VCaP (cell line): Measurements from ENCODE around the gene RIPOR3.

ENCODE experiments used
- H3K27ac ChIP-seq: fragments of 450-650 bp; 2 replicates; pipeline ENCODE4 v1.5.1; 2017
- CTCF ChIP-seq: fragments of 450-650 bp; conservative IDR thresholded peaks from 2 replicates; pipeline ENCODE4 v1.5.1; 2017; ENCODE audit warnings: mild to moderate bottlenecking, moderate library complexity

RIPOR3 gene

GRCh38 chr20:50580016-50580747, 111.2 kb downstream of the RIPOR3 start:
- no peak overlapping the region for H3K27ac ChIP-seq
- peak; percentile 91 for TF ChIP-seq CTCF

- no peak for TF ChIP-seq CTCF
- no peak overlapping the region for H3K27ac ChIP-seq
Observed at GRCh38 chr20:50579511-50579910, 111.8 kb downstream of the RIPOR3 start.

GRCh38 chr20:50578778-50579165, 112.6 kb downstream of the RIPOR3 start:
- H3K27ac ChIP-seq: no peak overlapping the region
- TF ChIP-seq CTCF: no peak

- no peak for TF ChIP-seq CTCF
- peak overlapping the region; percentile 48; the same call in 1 of the 2 replicates for H3K27ac ChIP-seq
Observed at GRCh38 chr20:50578061-50578777, 113.1 kb downstream of the RIPOR3 start.

- no peak for TF ChIP-seq CTCF
- peak overlapping the region; percentile 48 for H3K27ac ChIP-seq
Observed at GRCh38 chr20:50577175-50578018, 113.9 kb downstream of the RIPOR3 start.

GRCh38 chr20:50575865-50576720, 115.2 kb downstream of the RIPOR3 start:
- peak; percentile 95 for TF ChIP-seq CTCF
- H3K27ac ChIP-seq: peak overlapping the region; percentile 48
